K562 (cell line): Measurements from ENCODE around the gene ASPHD2. TPM values are rescaled to one million over a fixed set of nuclear protein-coding genes. Genes with fewer than 3 reads are reported as not detected.
A peak's percentile ranks its signal among the peaks of the same experiment; 100 is the strongest.

Experiments
- ATAC-seq: fragments of 200-7000 bp; cut with Tn5 transposase; 3 replicates; pipeline ENCODE4 v1.9.1; 2020; ENCODE audit warnings: moderate library complexity
- BruUV-seq: library from RNA; stranded (reverse); fragments of 400-500 nt; replicated peaks from 2 replicates; lab custom pipeline; 2021; lab: Mats Ljungman, UMichigan
- CTCF ChIA-PET: fragments of 300-600 bp; formaldehyde crosslinking; extraction: SDS; loops from one replicate; lab custom pipeline; 2021; ENCODE audit warnings: low intra/inter-chr PET ratio; lab: Yijun Ruan, JAX
- POLR2A ChIA-PET: fragments of 300-600, 350-650 bp; sonication (Branson Sonifier 250); formaldehyde crosslinking; extraction: SDS; loops from one replicate; lab custom pipeline; 2021; ENCODE audit warnings: antibody characterized with exemption, inconsistent platforms; lab: Yijun Ruan, JAX
- DNase-seq, 4 experiments: peaks; one replicate each; pipeline versions ENCODE4 v3.0.0 to v3.0.0-alpha.2; 2011 to 2018; ENCODE audit warnings: low spot score in 3 of 4, mixed read lengths in 3 of 4; ENCODE audit errors: extremely low read depth in 1 of 4
- FAIRE-seq: peaks from 2 replicates; lab custom pipeline; 2011; peaks lifted over from hg19 to GRCh38; lab: Jason Lieb, UNC
- H2AFZ ChIP-seq: 2 replicates; pipeline ENCODE4 v1.6.0; 2011; ENCODE audit warnings: low read depth, low read length, control low read depth, inconsistent platforms
- H3K27ac ChIP-seq: fragments of 200-600 bp; 3 replicates; pipeline ENCODE4 v1.8.0; 2011; ENCODE audit warnings: low read depth, mild to moderate bottlenecking, control low read depth, inconsistent platforms, low read length, moderate library complexity, mixed read lengths; ENCODE audit errors: extremely low read depth
- H3K27me3 ChIP-seq, 2 experiments: fragments of 300-600 bp in 1 of 2; 2 replicates in 1 of 2; 3 replicates in 1 of 2; pipeline versions ENCODE4 v1.6.0 to v1.8.0; 2011; ENCODE audit warnings: inconsistent platforms in 2 of 2, low read length in 2 of 2, mild to moderate bottlenecking in 1 of 2, mixed read lengths in 1 of 2, moderate library complexity in 1 of 2; ENCODE audit not compliant: control insufficient read depth in 2 of 2, insufficient read depth in 2 of 2
- H3K36me3 ChIP-seq: fragments of 300-600 bp; 3 replicates; pipeline ENCODE4 v1.8.0; 2011; ENCODE audit warnings: mild to moderate bottlenecking, low read length, inconsistent platforms; ENCODE audit not compliant: control insufficient read depth, insufficient read depth
- H3K4me1 ChIP-seq, 2 experiments: fragments of 200-600 bp in 1 of 2; replicated peaks in 1 of 2; 2 replicates in 1 of 2; 3 replicates in 1 of 2; pipeline versions ENCODE4 v1.5.1 to v1.8.0; 2011; ENCODE audit warnings: inconsistent platforms in 2 of 2, low read length in 2 of 2, mild to moderate bottlenecking in 1 of 2, mixed read lengths in 1 of 2, moderate library complexity in 1 of 2; ENCODE audit not compliant: control insufficient read depth in 2 of 2, insufficient read depth in 2 of 2
- H3K4me2 ChIP-seq: 2 replicates; pipeline ENCODE4 v1.6.1; 2011; ENCODE audit warnings: low read length, control low read depth, inconsistent platforms, mixed read lengths; ENCODE audit not compliant: insufficient read depth
- H3K4me3 ChIP-seq: fragments of 200-600 bp; sonication (generic), shearing (Covaris generic); 2 replicates; pipeline ENCODE4 v1.5.1; 2016; ENCODE audit warnings: control low read depth, inconsistent platforms
- H3K79me2 ChIP-seq: fragments of 200-600 bp; 3 replicates; pipeline ENCODE4 v1.8.0; 2011; ENCODE audit warnings: low read length, inconsistent platforms; ENCODE audit not compliant: control insufficient read depth, insufficient read depth
- H3K9ac ChIP-seq, 2 experiments: 2 replicates each; pipeline versions ENCODE4 v1.6.0 to v1.6.1; 2011; ENCODE audit warnings: low read depth in 2 of 2, low read length in 2 of 2, control low read depth in 1 of 2, inconsistent platforms in 1 of 2, mild to moderate bottlenecking in 1 of 2, mixed read lengths in 1 of 2; ENCODE audit not compliant: insufficient read depth in 1 of 2
- H3K9me1 ChIP-seq: one replicate; pipeline ENCODE4 v1.6.0; 2011; ENCODE audit warnings: inconsistent platforms, mild to moderate bottlenecking, low read length, moderate library complexity; ENCODE audit not compliant: control insufficient read depth, insufficient read depth
- H3K9me3 ChIP-seq: replicated peaks from 2 replicates; pipeline ENCODE4 v1.5.1; 2011; ENCODE audit warnings: low read depth, low read length, inconsistent platforms; ENCODE audit not compliant: control insufficient read depth, insufficient read depth
- H4K20me1 ChIP-seq: replicated peaks from 2 replicates; pipeline ENCODE4 v1.6.1; 2011; ENCODE audit warnings: low read length, inconsistent platforms, mixed read lengths; ENCODE audit not compliant: control insufficient read depth, insufficient read depth
- CTBP1 ChIP-seq: fragments of 450-650 bp; IDR thresholded peaks from 2 replicates; pipeline ENCODE4 v1.6.1; 2016; ENCODE audit warnings: borderline replicate concordance
- KDM1A ChIP-seq, 2 experiments: fragments of 450-650 bp; IDR thresholded peaks; 2 replicates each; pipeline ENCODE4 v1.6.1; 2016; ENCODE audit warnings: mild to moderate bottlenecking in 2 of 2
- KLF10 ChIP-seq: fragments of 250-450 bp; sonication (Bioruptor Pico); IDR thresholded peaks from 2 replicates; pipeline ENCODE4 v1.6.1; 2021; ENCODE audit warnings: matching md5 sums
- MAFG ChIP-seq: fragments of 450-650 bp; conservative IDR thresholded peaks from 2 replicates; pipeline ENCODE4 v1.6.1; 2016; ENCODE audit warnings: missing genetic modification characterization, missing compliant biosample characterization
- MBD2 ChIP-seq: sonication (generic); IDR thresholded peaks from 2 replicates; pipeline ENCODE4 v1.6.1; 2016; ENCODE audit warnings: low read depth, borderline replicate concordance
- OTX1 ChIP-seq: fragments of 450-650 bp; formaldehyde crosslinking; IDR thresholded peaks from 2 replicates; pipeline ENCODE4 v1.4.0; 2022; ENCODE audit warnings: mild to moderate bottlenecking
- PHB2 ChIP-seq: fragments of 450-650 bp; IDR thresholded peaks from 2 replicates; pipeline ENCODE4 v1.6.1; 2017; ENCODE audit warnings: low read depth
- POLR2AphosphoS2 ChIP-seq: IDR thresholded peaks from 2 replicates; pipeline ENCODE4 v1.6.1; 2012; ENCODE audit warnings: low read length, improper control_type of control experiment
- SMARCC2 ChIP-seq: fragments of 450-650 bp; IDR thresholded peaks from 2 replicates; pipeline ENCODE4 v1.6.1; 2017; ENCODE audit warnings: antibody characterized with exemption, moderate library complexity, mild to moderate bottlenecking, low read depth
- SREBF2 ChIP-seq: sonication (generic); formaldehyde crosslinking; IDR thresholded peaks from 2 replicates; pipeline ENCODE4 v1.4.0; 2020; ENCODE audit warnings: mild to moderate bottlenecking, missing genetic modification reagents
- ZBTB1 ChIP-seq: sonication (generic); formaldehyde crosslinking; IDR thresholded peaks from 2 replicates; pipeline ENCODE4 v1.8.1; 2023; ENCODE audit warnings: missing genetic modification reagents, low read depth, mild to moderate bottlenecking, borderline replicate concordance
- ZNF23 ChIP-seq: fragments of 250-450 bp; sonication (Bioruptor Pico); IDR thresholded peaks from 2 replicates; pipeline ENCODE4 v1.4.0; 2020; ENCODE audit warnings: mild to moderate bottlenecking
- ZNF583 ChIP-seq: fragments of 250-450 bp; sonication (Bioruptor Pico); IDR thresholded peaks from 2 replicates; pipeline ENCODE4 v1.4.0; 2020
- WGBS: fragments of 100-300 bp; shearing (Covaris generic); methylation state at CpG from one replicate; pipeline ENCODE4 v1.1.6; 2016; ENCODE audit warnings: low coverage, mixed read lengths; ENCODE audit not compliant: insufficient coverage; ENCODE audit errors: missing lambda C conversion rate; 5-methylcytosine and 5-hydroxymethylcytosine counted together
- in situ Hi-C: fragments of 300-500 bp; cut with MboI; formaldehyde crosslinking; loops from 4 replicates; pipeline ENCODE4 v1.15.0; 2018; ENCODE audit warnings: inconsistent platforms, mixed read lengths
- intact Hi-C: fragments of 100-400 bp; cut with micrococcal nuclease; formaldehyde crosslinking; loops from 2 replicates; pipeline ENCODE4 v1.14.2; 2022
- polyA plus RNA-seq, 8 experiments: library from polyadenylated mRNA; depleted of rRNA in 4 of 8; stranded (reverse) in 5 of 8; unstranded in 3 of 8; fragments of >200 nt; fragmentation: Nextera tagmentation in 2 of 8; fragmentation: Illumina TruSeq in 1 of 8; extraction: Ambion mirVana in 2 of 8; extraction: Trizol in 1 of 8; gene quantifications; 2 replicates each; pipeline versions ENCODE4 v1.2.1 to v1.2.3, GENCODE V29; 2011 to 2014; ENCODE audit warnings: inconsistent platforms in 1 of 8, missing spikeins in 1 of 8
- total RNA-seq, 7 experiments: library from RNA; depleted of rRNA in 6 of 7; stranded (reverse); fragments of >200 nt in 6 of 7; fragmentation: Illumina TruSeq in 2 of 7; extraction: Trizol in 2 of 7; gene quantifications; 2 replicates each; pipeline versions ENCODE4 v1.2.1 to v1.2.3, GENCODE V29; 2011 to 2021; ENCODE audit warnings: low replicate concordance in 1 of 7
- TF ChIP-seq, protein P1 (sequence below), 3 experiments: IDR thresholded peaks in 2 of 3; conservative IDR thresholded peaks in 1 of 3; 2 replicates each; pipeline ENCODE4 v1.5.1; 2011 to 2012; ENCODE audit warnings: low read length in 3 of 3, mild to moderate bottlenecking in 3 of 3, control low read depth in 2 of 3, improper control_type of control experiment in 1 of 3, inconsistent platforms in 1 of 3, low read depth in 1 of 3, mixed read lengths in 1 of 3, moderate library complexity in 1 of 3; ENCODE audit not compliant: insufficient read depth in 2 of 3
- TF ChIP-seq, protein P2 (sequence below), 2 experiments: fragments of 250-450 bp in 1 of 2; fragments of 450-650 bp in 1 of 2; sonication (Bioruptor Pico) in 1 of 2; IDR thresholded peaks; 2 replicates each; pipeline versions ENCODE4 v1.6.1 to v1.8.0; 2016 to 2021; ENCODE audit warnings: mild to moderate bottlenecking in 2 of 2, moderate library complexity in 2 of 2, missing compliant biosample characterization in 1 of 2, missing genetic modification characterization in 1 of 2
- TF ChIP-seq, protein P3 (sequence below): sonication (generic); formaldehyde crosslinking; IDR thresholded peaks from 2 replicates; pipeline ENCODE4 v1.8.0; 2022; ENCODE audit warnings: missing genetic modification reagents, mild to moderate bottlenecking, borderline replicate concordance

Gene ASPHD2
- total and polyA plus RNA-seq, 9 of the 15 experiments (the other 6 are each of a cell fraction or from before 2014, with no cell fraction given): 0.18 to 0.64 (median 0.36) TPM

DNA sequence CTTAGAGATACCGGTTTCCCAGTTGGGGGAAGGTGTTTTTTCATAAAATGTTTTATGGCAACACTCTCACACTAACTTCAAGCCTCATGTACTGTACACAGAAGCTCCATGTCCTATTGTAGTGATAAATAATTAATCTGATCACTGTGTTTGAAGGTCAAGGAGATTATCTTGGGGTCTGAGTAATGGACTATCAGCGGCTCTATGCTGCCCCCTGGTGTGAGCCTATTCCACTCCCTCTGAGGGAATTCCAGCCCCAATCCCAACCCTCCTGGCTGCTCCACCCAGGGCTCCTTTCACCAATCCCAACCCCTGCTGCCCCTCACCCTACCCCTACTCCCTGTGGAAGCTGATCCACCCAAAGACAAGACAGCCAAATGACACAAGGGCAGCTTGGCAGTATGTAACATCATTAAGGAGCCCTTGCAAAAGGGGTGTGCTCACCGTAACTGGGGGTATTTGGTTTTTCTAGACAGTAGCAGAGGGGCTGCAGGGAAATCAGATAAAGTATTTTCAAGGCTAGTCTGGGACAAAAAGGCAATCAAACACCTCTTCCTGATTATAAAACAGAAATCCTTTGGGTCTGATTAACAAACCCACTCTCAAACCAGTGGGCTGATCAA lies 32.2 kb downstream of the ASPHD2 start:
- POLR2A ChIA-PET: interaction anchor here (0.6 to 1.3 kb wide), 4 partner anchors 18 to 66 kb away, joined by 3 to 4 read pairs (median 3); no protein-coding TSS in a partner anchor
- Histone ChIP-seq H3K4me3 (no peak overlapping the region), H3K4me2 (no peak overlapping the region), H3K9me3 (no peaks in the 10 kb centered on the region), H4K20me1 (no peaks in the 10 kb centered on the region; the same call in 1 of the 2 replicates), H3K9me1 (no peaks in the 10 kb centered on the region), H3K27me3 (no peaks in the 10 kb centered on the region), H3K36me3 (peaks cover 83% of the 10 kb centered on the region; the same call in 2 of the 3 replicates), H3K27ac (no peak overlapping the region), H3K4me1 (peaks cover 0 to 5% of the 10 kb centered on the region in 2 experiments; a peak in 3 of 5 replicates), H3K9ac (no peak overlapping the region), H2AFZ (no peak overlapping the region), H3K79me2 (peaks cover 11% of the 10 kb centered on the region; the same call in 1 of the 3 replicates)
- ATAC-seq (peak; percentile 89), FAIRE-seq (peak; percentile 70), DNase-seq (peak; percentile 51 to 55 (median 52))
- 33% methylated on average over 3 of the region's 3 CpGs for WGBS
- no TSS peak for BruUV-seq
- CTCF ChIA-PET: interaction anchor here (0.9 to 4.0 kb wide), 4 partner anchors 62 to 97 kb away, joined by 3 to 57 read pairs (median 4); no protein-coding TSS in a partner anchor
- in situ Hi-C loops (loop anchor here (5.0 kb wide), 1 partner anchor 59 kb away; no protein-coding TSS in a partner anchor), intact Hi-C loops (loop anchor here (1.0 kb wide), 1 partner anchor 63 kb away; no protein-coding TSS in a partner anchor)
- TF ChIP-seq SREBF2 (CRISPR knock-in tag) (no peak), CTBP1 (no peak), OTX1 (CRISPR knock-in tag) (no peak), SMARCC2 (no peak), PHB2 (no peak), KLF10 (no peak), ZNF23 (CRISPR knock-in tag) (no peak), ZBTB1 (no peak), MAFG (tag) (no peak), POLR2AphosphoS2 (no peak), ZNF583 (CRISPR knock-in tag) (no peak), KDM1A (IDR thresholded peaks at IDR 0.05) (no peak), MBD2 (no peak)
- TF ChIP-seq, protein P1, sequence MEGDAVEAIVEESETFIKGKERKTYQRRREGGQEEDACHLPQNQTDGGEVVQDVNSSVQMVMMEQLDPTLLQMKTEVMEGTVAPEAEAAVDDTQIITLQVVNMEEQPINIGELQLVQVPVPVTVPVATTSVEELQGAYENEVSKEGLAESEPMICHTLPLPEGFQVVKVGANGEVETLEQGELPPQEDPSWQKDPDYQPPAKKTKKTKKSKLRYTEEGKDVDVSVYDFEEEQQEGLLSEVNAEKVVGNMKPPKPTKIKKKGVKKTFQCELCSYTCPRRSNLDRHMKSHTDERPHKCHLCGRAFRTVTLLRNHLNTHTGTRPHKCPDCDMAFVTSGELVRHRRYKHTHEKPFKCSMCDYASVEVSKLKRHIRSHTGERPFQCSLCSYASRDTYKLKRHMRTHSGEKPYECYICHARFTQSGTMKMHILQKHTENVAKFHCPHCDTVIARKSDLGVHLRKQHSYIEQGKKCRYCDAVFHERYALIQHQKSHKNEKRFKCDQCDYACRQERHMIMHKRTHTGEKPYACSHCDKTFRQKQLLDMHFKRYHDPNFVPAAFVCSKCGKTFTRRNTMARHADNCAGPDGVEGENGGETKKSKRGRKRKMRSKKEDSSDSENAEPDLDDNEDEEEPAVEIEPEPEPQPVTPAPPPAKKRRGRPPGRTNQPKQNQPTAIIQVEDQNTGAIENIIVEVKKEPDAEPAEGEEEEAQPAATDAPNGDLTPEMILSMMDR (IDR thresholded peaks at IDR 0.05 in 2 of 3, conservative IDR thresholded peaks at IDR 0.05 in 1 of 3; ENCODE audit: insufficient read depth in 2 of 3, low read depth in 1 of 3, low read length in 3 of 3): peak; percentile 70 to 79 (median 77)
- TF ChIP-seq, protein P2, sequence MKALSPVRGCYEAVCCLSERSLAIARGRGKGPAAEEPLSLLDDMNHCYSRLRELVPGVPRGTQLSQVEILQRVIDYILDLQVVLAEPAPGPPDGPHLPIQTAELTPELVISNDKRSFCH (CRISPR knock-in tag; IDR thresholded peaks at IDR 0.05): no peak
- TF ChIP-seq, protein P2 (tag; IDR thresholded peaks at IDR 0.05): 0 out of 2 replicates have a peak, but pooled peaks have one; percentile 39
- TF ChIP-seq, protein P3, sequence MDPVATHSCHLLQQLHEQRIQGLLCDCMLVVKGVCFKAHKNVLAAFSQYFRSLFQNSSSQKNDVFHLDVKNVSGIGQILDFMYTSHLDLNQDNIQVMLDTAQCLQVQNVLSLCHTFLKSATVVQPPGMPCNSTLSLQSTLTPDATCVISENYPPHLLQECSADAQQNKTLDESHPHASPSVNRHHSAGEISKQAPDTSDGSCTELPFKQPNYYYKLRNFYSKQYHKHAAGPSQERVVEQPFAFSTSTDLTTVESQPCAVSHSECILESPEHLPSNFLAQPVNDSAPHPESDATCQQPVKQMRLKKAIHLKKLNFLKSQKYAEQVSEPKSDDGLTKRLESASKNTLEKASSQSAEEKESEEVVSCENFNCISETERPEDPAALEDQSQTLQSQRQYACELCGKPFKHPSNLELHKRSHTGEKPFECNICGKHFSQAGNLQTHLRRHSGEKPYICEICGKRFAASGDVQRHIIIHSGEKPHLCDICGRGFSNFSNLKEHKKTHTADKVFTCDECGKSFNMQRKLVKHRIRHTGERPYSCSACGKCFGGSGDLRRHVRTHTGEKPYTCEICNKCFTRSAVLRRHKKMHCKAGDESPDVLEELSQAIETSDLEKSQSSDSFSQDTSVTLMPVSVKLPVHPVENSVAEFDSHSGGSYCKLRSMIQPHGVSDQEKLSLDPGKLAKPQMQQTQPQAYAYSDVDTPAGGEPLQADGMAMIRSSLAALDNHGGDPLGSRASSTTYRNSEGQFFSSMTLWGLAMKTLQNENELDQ: no peak
